ENCODE measurements around the gene WWOX.
"Not testable (repeated sequence)": the region's sequence is repeated elsewhere in the genome, so short reads cannot be mapped to it uniquely, and the experiment has no call there.

Gene WWOX

GRCh38 chr16:79212114-79212791, 1112.8 kb downstream of the WWOX start:
- TF ChIP-seq, protein P1, sequence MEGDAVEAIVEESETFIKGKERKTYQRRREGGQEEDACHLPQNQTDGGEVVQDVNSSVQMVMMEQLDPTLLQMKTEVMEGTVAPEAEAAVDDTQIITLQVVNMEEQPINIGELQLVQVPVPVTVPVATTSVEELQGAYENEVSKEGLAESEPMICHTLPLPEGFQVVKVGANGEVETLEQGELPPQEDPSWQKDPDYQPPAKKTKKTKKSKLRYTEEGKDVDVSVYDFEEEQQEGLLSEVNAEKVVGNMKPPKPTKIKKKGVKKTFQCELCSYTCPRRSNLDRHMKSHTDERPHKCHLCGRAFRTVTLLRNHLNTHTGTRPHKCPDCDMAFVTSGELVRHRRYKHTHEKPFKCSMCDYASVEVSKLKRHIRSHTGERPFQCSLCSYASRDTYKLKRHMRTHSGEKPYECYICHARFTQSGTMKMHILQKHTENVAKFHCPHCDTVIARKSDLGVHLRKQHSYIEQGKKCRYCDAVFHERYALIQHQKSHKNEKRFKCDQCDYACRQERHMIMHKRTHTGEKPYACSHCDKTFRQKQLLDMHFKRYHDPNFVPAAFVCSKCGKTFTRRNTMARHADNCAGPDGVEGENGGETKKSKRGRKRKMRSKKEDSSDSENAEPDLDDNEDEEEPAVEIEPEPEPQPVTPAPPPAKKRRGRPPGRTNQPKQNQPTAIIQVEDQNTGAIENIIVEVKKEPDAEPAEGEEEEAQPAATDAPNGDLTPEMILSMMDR (IDR thresholded peaks at IDR 0.05; ENCODE audit: control insufficient read depth, extremely low read depth, insufficient read depth), result no peak
- no peak for DNase-seq (ENCODE audit: low read depth)
- H3K4me3 ChIP-seq (ENCODE audit: low read depth, low read length), result no peak overlapping the region

GRCh38 chr16:79213214-79213613, 1113.8 kb downstream of the WWOX start:
- no peak for DNase-seq (ENCODE audit: low read depth)
- no peak overlapping the region for H3K4me3 ChIP-seq (ENCODE audit: low read depth, low read length)
- TF ChIP-seq, protein P1 (IDR thresholded peaks at IDR 0.05; ENCODE audit: control insufficient read depth, extremely low read depth, insufficient read depth), result no peak

- TF ChIP-seq, protein P1 (IDR thresholded peaks at IDR 0.05; ENCODE audit: control insufficient read depth, extremely low read depth, insufficient read depth), result no peak
- DNase-seq (ENCODE audit: low read depth), result no peak
- H3K4me3 ChIP-seq (ENCODE audit: low read depth, low read length), result no peak overlapping the region
Observed at GRCh38 chr16:79215289-79215688, 1115.8 kb downstream of the WWOX start.

GRCh38 chr16:79217375-79218011, 1118.0 kb downstream of the WWOX start:
- H3K4me3 ChIP-seq (ENCODE audit: low read depth, low read length), result no peak overlapping the region
- no peak for DNase-seq (ENCODE audit: low read depth)
- TF ChIP-seq, protein P1 (IDR thresholded peaks at IDR 0.05; ENCODE audit: control insufficient read depth, extremely low read depth, insufficient read depth), result no peak

DNA sequence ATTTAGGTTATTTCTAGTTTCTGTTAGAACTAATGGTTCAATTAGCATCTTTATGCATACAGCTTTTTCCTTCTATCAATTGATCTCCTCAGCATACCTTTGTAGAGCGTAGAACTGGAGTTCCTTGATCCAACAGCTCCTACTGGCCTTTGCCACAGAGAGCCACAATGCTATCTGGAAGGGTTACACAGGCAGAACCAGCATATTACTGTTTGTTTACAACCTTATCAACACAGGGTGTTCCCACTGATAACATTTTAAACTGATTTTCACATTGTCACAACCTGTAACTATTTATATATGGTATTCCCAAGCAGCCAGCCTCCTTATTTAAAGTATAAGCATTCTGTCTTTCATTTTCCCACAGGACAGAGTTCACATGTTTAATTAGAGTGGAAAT, 1118.9 kb downstream of the WWOX start:
- H3K4me3 ChIP-seq (ENCODE audit: low read depth, low read length), result no peak overlapping the region
- no peak for DNase-seq (ENCODE audit: low read depth)
- TF ChIP-seq, protein P1 (IDR thresholded peaks at IDR 0.05; ENCODE audit: control insufficient read depth, extremely low read depth, insufficient read depth), result no peak

DNA sequence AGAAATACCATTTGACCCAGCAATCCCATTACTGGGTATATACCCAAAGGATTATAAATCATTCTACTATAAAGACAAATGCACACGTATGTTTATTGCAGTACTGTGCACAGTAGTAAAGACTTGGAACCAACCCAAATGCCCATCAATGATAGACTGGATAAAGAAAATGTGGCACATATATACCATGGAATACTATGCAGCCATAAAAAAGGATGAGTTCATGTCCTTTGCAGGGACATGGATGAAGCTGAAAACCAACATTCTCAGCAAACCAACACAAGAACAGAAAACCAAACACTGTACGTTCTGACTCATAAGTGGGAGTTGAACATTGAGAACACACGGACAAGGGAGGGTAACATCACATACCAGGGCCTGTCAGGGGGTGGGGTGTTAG, 1126.5 kb downstream of the WWOX start:
- not testable (repeated sequence) for DNase-seq (ENCODE audit: low read depth); H3K4me3 ChIP-seq (ENCODE audit: low read depth, low read length)

DNA sequence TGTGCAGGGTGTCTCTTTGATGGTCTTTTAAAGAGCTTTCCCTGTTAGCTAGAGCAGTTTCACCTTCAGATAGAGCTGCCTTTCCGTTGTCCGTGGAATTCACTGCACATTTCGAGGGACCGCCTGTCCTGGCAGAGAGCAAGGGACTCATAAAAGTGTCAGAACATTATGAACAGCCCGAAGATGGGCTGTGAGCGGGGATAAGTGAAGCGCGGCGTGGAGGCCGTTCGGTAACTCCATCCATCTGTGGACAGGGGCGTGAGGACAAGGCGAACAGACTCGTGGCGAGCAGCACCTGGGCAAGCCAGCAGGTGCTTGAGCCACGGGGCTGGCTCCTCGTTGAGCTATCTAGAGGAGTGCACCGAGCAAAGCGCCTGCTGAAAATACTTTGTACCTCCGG, 1129.9 kb downstream of the WWOX start:
- H3K4me3 ChIP-seq (ENCODE audit: low read depth, low read length), result no peak overlapping the region
- TF ChIP-seq, protein P1 (IDR thresholded peaks at IDR 0.05; ENCODE audit: control insufficient read depth, extremely low read depth, insufficient read depth), result no peak
- DNase-seq (ENCODE audit: low read depth), result no peak

GRCh38 chr16:79245700-79246099, 1146.2 kb downstream of the WWOX start:
- DNase-seq (ENCODE audit: low read depth); H3K4me3 ChIP-seq (ENCODE audit: low read depth, low read length): not testable (repeated sequence)

Data from LNCaP clone FGC (cell line).